ENCODE results near the gene THYN1. TPM values are rescaled to one million over a fixed set of nuclear protein-coding genes. Genes with fewer than 3 reads are reported as not detected.

The THYN1 gene
- total RNA-seq, 4 donors from 2014 or later: 12.7 to 27.8 (median 17.2) TPM

DNA sequence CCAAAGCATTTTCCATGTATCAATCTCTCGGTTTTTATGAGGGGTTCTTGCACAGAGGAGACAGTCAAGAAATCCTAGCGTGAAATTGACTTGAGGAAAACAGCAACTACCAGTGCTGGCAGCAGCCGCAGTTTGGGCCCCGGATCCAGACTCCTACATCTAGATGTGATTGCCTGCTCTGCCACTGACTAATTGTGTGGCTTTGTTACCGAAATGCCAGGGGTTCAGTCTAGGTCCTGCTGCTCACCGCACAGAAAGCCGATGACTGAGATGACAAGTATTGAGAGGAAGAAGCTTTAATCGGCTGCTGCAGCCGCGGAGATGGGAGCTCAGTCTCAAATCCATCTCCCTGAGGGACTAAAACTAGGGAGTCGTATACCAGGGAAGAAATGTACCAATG, 14.8 kb upstream of the THYN1 start:
- DNase-seq (no peak), ATAC-seq (no peak)
- intact Hi-C loops (cut with DNase I; ENCODE audit: low total_unique reads) (no loop called here), in situ Hi-C loops (cut with MboI; ENCODE audit: low sequenced_read_pairs in 4 of 4) (no loop called here)
- no peaks in the 10 kb centered on the region for H3K4me1 ChIP-seq
- no peak for TF ChIP-seq POLR2A (IDR thresholded peaks at IDR 0.05)
- TF ChIP-seq, protein P1, sequence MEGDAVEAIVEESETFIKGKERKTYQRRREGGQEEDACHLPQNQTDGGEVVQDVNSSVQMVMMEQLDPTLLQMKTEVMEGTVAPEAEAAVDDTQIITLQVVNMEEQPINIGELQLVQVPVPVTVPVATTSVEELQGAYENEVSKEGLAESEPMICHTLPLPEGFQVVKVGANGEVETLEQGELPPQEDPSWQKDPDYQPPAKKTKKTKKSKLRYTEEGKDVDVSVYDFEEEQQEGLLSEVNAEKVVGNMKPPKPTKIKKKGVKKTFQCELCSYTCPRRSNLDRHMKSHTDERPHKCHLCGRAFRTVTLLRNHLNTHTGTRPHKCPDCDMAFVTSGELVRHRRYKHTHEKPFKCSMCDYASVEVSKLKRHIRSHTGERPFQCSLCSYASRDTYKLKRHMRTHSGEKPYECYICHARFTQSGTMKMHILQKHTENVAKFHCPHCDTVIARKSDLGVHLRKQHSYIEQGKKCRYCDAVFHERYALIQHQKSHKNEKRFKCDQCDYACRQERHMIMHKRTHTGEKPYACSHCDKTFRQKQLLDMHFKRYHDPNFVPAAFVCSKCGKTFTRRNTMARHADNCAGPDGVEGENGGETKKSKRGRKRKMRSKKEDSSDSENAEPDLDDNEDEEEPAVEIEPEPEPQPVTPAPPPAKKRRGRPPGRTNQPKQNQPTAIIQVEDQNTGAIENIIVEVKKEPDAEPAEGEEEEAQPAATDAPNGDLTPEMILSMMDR (IDR thresholded peaks at IDR 0.05 in 4 of 5, conservative IDR thresholded peaks at IDR 0.05 in 1 of 5): no peak
- H3K36me3 ChIP-seq: peaks cover 0 to 21% of the 10 kb centered on the region in 2 donors
- no peaks in the 10 kb centered on the region for H3K9me3 ChIP-seq
- H3K27me3 ChIP-seq: peaks cover 16 to 22% (median 17%) of the 10 kb centered on the region in 3 donors
- H3K27ac ChIP-seq: no peak overlapping the region
- no peak overlapping the region for H3K4me3 ChIP-seq

DNA sequence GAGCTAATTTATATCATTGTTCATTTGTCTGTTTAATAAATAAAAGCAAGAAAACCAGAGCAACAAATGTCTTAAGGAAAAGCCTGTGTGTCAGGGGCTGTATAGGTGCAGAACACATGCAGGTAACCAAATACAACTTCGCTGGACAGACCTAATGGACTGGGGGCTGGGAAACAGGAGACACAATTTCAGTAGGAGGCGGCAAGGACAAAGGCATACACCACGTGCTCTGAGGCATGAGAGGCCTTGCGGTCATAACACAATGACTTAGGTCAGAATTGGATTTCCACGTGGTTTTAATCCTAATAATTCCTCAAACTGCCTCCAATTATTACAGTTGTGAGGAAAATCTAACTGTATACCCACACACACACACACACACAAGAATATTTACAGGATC, 14.3 kb upstream of the THYN1 start:
- Histone ChIP-seq H3K27ac (no peak overlapping the region), H3K4me3 (no peak overlapping the region), H3K27me3 (peaks cover 12 to 17% (median 13%) of the 10 kb centered on the region in 3 donors), H3K4me1 (no peaks in the 10 kb centered on the region), H3K9me3 (no peaks in the 10 kb centered on the region), H3K36me3 (peaks cover 0 to 26% of the 10 kb centered on the region in 2 donors)
- DNase-seq: no peak
- ATAC-seq: no peak
- intact Hi-C loops (cut with DNase I; ENCODE audit: low total_unique reads): no loop called here
- in situ Hi-C loops (cut with MboI; ENCODE audit: low sequenced_read_pairs in 4 of 4): no loop called here
- no peak for TF ChIP-seq POLR2A (IDR thresholded peaks at IDR 0.05)
- TF ChIP-seq, protein P1 (IDR thresholded peaks at IDR 0.05 in 4 of 5, conservative IDR thresholded peaks at IDR 0.05 in 1 of 5): no peak

DNA sequence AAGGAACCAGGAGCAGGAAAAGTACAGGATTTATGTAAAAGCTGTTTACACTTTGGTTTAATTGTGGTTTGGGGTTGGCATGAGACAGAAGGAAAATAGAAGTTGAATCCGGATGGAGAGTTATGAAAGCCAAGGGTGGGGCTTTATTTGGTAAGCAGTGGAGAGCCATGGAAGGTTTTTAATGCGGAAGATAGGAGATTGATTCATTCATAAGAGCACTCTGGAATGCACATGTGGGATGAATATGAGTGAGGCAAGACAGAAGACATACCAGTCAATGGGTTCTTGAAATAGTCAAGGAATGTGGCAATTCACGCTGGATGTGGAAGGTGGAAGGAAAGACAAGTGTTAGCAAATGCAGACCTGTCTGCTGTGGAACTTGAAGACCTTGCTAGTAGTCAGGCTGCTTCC, 13.7 kb upstream of the THYN1 start:
- no peak for TF ChIP-seq POLR2A (IDR thresholded peaks at IDR 0.05)
- TF ChIP-seq, protein P1 (IDR thresholded peaks at IDR 0.05 in 4 of 5, conservative IDR thresholded peaks at IDR 0.05 in 1 of 5): no peak
- intact Hi-C loops (cut with DNase I; ENCODE audit: low total_unique reads) (no loop called here), in situ Hi-C loops (cut with MboI; ENCODE audit: low sequenced_read_pairs in 4 of 4) (no loop called here)
- H3K4me1 ChIP-seq: no peaks in the 10 kb centered on the region
- peaks cover 6 to 11% (median 7%) of the 10 kb centered on the region in 3 donors for H3K27me3 ChIP-seq
- no peaks in the 10 kb centered on the region for H3K9me3 ChIP-seq
- peaks cover 0 to 33% of the 10 kb centered on the region in 2 donors for H3K36me3 ChIP-seq
- no peak for DNase-seq
- H3K4me3 ChIP-seq: no peak overlapping the region
- H3K27ac ChIP-seq: no peak overlapping the region
- ATAC-seq: no peak

DNA sequence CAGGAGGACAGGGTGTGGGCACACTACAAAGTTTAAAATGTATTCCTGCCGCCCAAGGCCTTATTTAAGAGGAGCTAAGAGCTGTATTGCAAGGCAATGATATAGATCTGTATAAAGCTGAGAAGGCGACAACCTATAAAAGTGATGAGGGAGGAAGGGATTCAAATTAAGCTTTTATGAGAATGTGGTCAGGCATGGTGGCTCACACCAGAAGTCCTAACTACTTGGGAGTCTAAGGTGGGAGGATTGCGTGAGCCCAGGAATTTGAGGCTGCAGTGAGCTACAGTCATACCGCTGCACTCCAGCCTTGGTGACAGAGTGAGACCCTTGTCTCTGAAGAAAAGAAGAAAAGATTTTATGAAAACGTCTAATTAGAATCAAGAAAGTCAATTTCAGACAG, 13.3 kb upstream of the THYN1 start:
- DNase-seq: no peak
- ATAC-seq: no peak
- H3K36me3 ChIP-seq: peaks cover 0 to 37% of the 10 kb centered on the region in 2 donors
- no peak overlapping the region for H3K4me3 ChIP-seq
- in situ Hi-C loops (cut with MboI; ENCODE audit: low sequenced_read_pairs in 4 of 4): no loop called here
- TF ChIP-seq POLR2A (IDR thresholded peaks at IDR 0.05): no peak
- TF ChIP-seq, protein P1 (IDR thresholded peaks at IDR 0.05 in 4 of 5, conservative IDR thresholded peaks at IDR 0.05 in 1 of 5): no peak
- intact Hi-C loops (cut with DNase I; ENCODE audit: low total_unique reads): no loop called here
- H3K9me3 ChIP-seq: no peaks in the 10 kb centered on the region
- no peak overlapping the region for H3K27ac ChIP-seq
- no peaks in the 10 kb centered on the region for H3K4me1 ChIP-seq
- peaks cover 1 to 7% (median 7%) of the 10 kb centered on the region in 3 donors for H3K27me3 ChIP-seq

Data from gastrocnemius medialis (tissue), 4 donors.